K562 (cell line): ENCODE measurements around the gene FRMD3. TPM values are rescaled to one million over a fixed set of nuclear protein-coding genes. Genes with fewer than 3 reads are reported as not detected.

Source experiments
- ATAC-seq: fragments of 200-7000 bp; cut with Tn5 transposase; 3 replicates; pipeline ENCODE4 v1.9.1; 2020; ENCODE audit warnings: moderate library complexity
- BruUV-seq: library from RNA; stranded (reverse); fragments of 400-500 nt; replicated peaks from 2 replicates; lab custom pipeline; 2021; lab: Mats Ljungman, UMichigan
- CTCF ChIA-PET: fragments of 300-600 bp; formaldehyde crosslinking; extraction: SDS; loops from one replicate; lab custom pipeline; 2021; ENCODE audit warnings: low intra/inter-chr PET ratio; lab: Yijun Ruan, JAX
- POLR2A ChIA-PET: fragments of 300-600, 350-650 bp; sonication (Branson Sonifier 250); formaldehyde crosslinking; extraction: SDS; loops from one replicate; lab custom pipeline; 2021; ENCODE audit warnings: antibody characterized with exemption, inconsistent platforms; lab: Yijun Ruan, JAX
- DNase-seq, 4 experiments: peaks; one replicate each; pipeline versions ENCODE4 v3.0.0 to v3.0.0-alpha.2; 2011 to 2018; ENCODE audit warnings: low spot score in 3 of 4, mixed read lengths in 3 of 4; ENCODE audit errors: extremely low read depth in 1 of 4
- FAIRE-seq: peaks from 2 replicates; lab custom pipeline; 2011; peaks lifted over from hg19 to GRCh38; lab: Jason Lieb, UNC
- H2AFZ ChIP-seq: 2 replicates; pipeline ENCODE4 v1.6.0; 2011; ENCODE audit warnings: low read depth, low read length, control low read depth, inconsistent platforms
- H3K27ac ChIP-seq: fragments of 200-600 bp; 3 replicates; pipeline ENCODE4 v1.8.0; 2011; ENCODE audit warnings: low read depth, mild to moderate bottlenecking, control low read depth, inconsistent platforms, low read length, moderate library complexity, mixed read lengths; ENCODE audit errors: extremely low read depth
- H3K27me3 ChIP-seq, 2 experiments: fragments of 300-600 bp in 1 of 2; 2 replicates in 1 of 2; 3 replicates in 1 of 2; pipeline versions ENCODE4 v1.6.0 to v1.8.0; 2011; ENCODE audit warnings: inconsistent platforms in 2 of 2, low read length in 2 of 2, mild to moderate bottlenecking in 1 of 2, mixed read lengths in 1 of 2, moderate library complexity in 1 of 2; ENCODE audit not compliant: control insufficient read depth in 2 of 2, insufficient read depth in 2 of 2
- H3K36me3 ChIP-seq: fragments of 300-600 bp; 3 replicates; pipeline ENCODE4 v1.8.0; 2011; ENCODE audit warnings: mild to moderate bottlenecking, low read length, inconsistent platforms; ENCODE audit not compliant: control insufficient read depth, insufficient read depth
- H3K4me1 ChIP-seq, 2 experiments: fragments of 200-600 bp in 1 of 2; replicated peaks in 1 of 2; 2 replicates in 1 of 2; 3 replicates in 1 of 2; pipeline versions ENCODE4 v1.5.1 to v1.8.0; 2011; ENCODE audit warnings: inconsistent platforms in 2 of 2, low read length in 2 of 2, mild to moderate bottlenecking in 1 of 2, mixed read lengths in 1 of 2, moderate library complexity in 1 of 2; ENCODE audit not compliant: control insufficient read depth in 2 of 2, insufficient read depth in 2 of 2
- H3K4me2 ChIP-seq: 2 replicates; pipeline ENCODE4 v1.6.1; 2011; ENCODE audit warnings: low read length, control low read depth, inconsistent platforms, mixed read lengths; ENCODE audit not compliant: insufficient read depth
- H3K4me3 ChIP-seq: fragments of 200-600 bp; sonication (generic), shearing (Covaris generic); 2 replicates; pipeline ENCODE4 v1.5.1; 2016; ENCODE audit warnings: control low read depth, inconsistent platforms
- H3K79me2 ChIP-seq: fragments of 200-600 bp; 3 replicates; pipeline ENCODE4 v1.8.0; 2011; ENCODE audit warnings: low read length, inconsistent platforms; ENCODE audit not compliant: control insufficient read depth, insufficient read depth
- H3K9ac ChIP-seq, 2 experiments: 2 replicates each; pipeline versions ENCODE4 v1.6.0 to v1.6.1; 2011; ENCODE audit warnings: low read depth in 2 of 2, low read length in 2 of 2, control low read depth in 1 of 2, inconsistent platforms in 1 of 2, mild to moderate bottlenecking in 1 of 2, mixed read lengths in 1 of 2; ENCODE audit not compliant: insufficient read depth in 1 of 2
- H3K9me1 ChIP-seq: one replicate; pipeline ENCODE4 v1.6.0; 2011; ENCODE audit warnings: inconsistent platforms, mild to moderate bottlenecking, low read length, moderate library complexity; ENCODE audit not compliant: control insufficient read depth, insufficient read depth
- H3K9me3 ChIP-seq: replicated peaks from 2 replicates; pipeline ENCODE4 v1.5.1; 2011; ENCODE audit warnings: low read depth, low read length, inconsistent platforms; ENCODE audit not compliant: control insufficient read depth, insufficient read depth
- H4K20me1 ChIP-seq: replicated peaks from 2 replicates; pipeline ENCODE4 v1.6.1; 2011; ENCODE audit warnings: low read length, inconsistent platforms, mixed read lengths; ENCODE audit not compliant: control insufficient read depth, insufficient read depth
- FOXA3 ChIP-seq, 2 experiments: fragments of 450-650 bp in 1 of 2; sonication (generic) in 1 of 2; formaldehyde crosslinking; IDR thresholded peaks in 1 of 2; conservative IDR thresholded peaks in 1 of 2; 2 replicates each; pipeline versions ENCODE4 v1.4.0 to v1.8.0; 2020 to 2022; ENCODE audit warnings: mild to moderate bottlenecking in 2 of 2, missing genetic modification reagents in 1 of 2
- ILK ChIP-seq: fragments of 450-650 bp; IDR thresholded peaks from 2 replicates; pipeline ENCODE4 v1.6.1; 2016; ENCODE audit warnings: missing genetic modification characterization, low read depth, mild to moderate bottlenecking, missing compliant biosample characterization, moderate library complexity, borderline replicate concordance
- L3MBTL2 ChIP-seq: fragments of 450-650 bp; IDR thresholded peaks from 2 replicates; pipeline ENCODE4 v1.6.1; 2016; ENCODE audit warnings: mild to moderate bottlenecking, moderate library complexity
- LEF1 ChIP-seq: fragments of 450-650 bp; IDR thresholded peaks from 2 replicates; pipeline ENCODE4 v1.6.1; 2016; ENCODE audit warnings: mild to moderate bottlenecking
- MCM3 ChIP-seq: fragments of 450-650 bp; IDR thresholded peaks from 2 replicates; pipeline ENCODE4 v1.6.1; 2016
- NUFIP1 ChIP-seq: fragments of 450-650 bp; IDR thresholded peaks from 2 replicates; pipeline ENCODE4 v1.6.1; 2018; ENCODE audit not compliant: partially characterized antibody
- PRPF4 ChIP-seq: fragments of 200-400 bp; formaldehyde crosslinking; IDR thresholded peaks from one replicate; pipeline ENCODE4 v1.6.1; 2017; ENCODE audit warnings: low read length, low read depth, mild to moderate bottlenecking; ENCODE audit not compliant: insufficient read depth, poor library complexity, severe bottlenecking
- whole genome bisulfite sequencing: fragments of 100-300 bp; shearing (Covaris generic); methylation state at CpG from one replicate; pipeline ENCODE4 v1.1.6; 2016; ENCODE audit warnings: low coverage, mixed read lengths; ENCODE audit not compliant: insufficient coverage; ENCODE audit errors: missing lambda C conversion rate; 5-methylcytosine and 5-hydroxymethylcytosine counted together
- in situ Hi-C: fragments of 300-500 bp; cut with MboI; formaldehyde crosslinking; loops from 4 replicates; pipeline ENCODE4 v1.15.0; 2018; ENCODE audit warnings: inconsistent platforms, mixed read lengths
- intact Hi-C: fragments of 100-400 bp; cut with micrococcal nuclease; formaldehyde crosslinking; loops from 2 replicates; pipeline ENCODE4 v1.14.2; 2022
- polyA plus RNA-seq, 8 experiments: library from polyadenylated mRNA; depleted of rRNA in 4 of 8; stranded (reverse) in 5 of 8; unstranded in 3 of 8; fragments of >200 nt; fragmentation: Nextera tagmentation in 2 of 8; fragmentation: Illumina TruSeq in 1 of 8; extraction: Ambion mirVana in 2 of 8; extraction: Trizol in 1 of 8; gene quantifications; 2 replicates each; pipeline versions ENCODE4 v1.2.1 to v1.2.3, GENCODE V29; 2011 to 2014; ENCODE audit warnings: inconsistent platforms in 1 of 8, missing spikeins in 1 of 8
- total RNA-seq, 7 experiments: library from RNA; depleted of rRNA in 6 of 7; stranded (reverse); fragments of >200 nt in 6 of 7; fragmentation: Illumina TruSeq in 2 of 7; extraction: Trizol in 2 of 7; gene quantifications; 2 replicates each; pipeline versions ENCODE4 v1.2.1 to v1.2.3, GENCODE V29; 2011 to 2021; ENCODE audit warnings: low replicate concordance in 1 of 7

FRMD3 gene
- total and polyA plus RNA-seq, 9 of the 15 experiments (the other 6 are each of a cell fraction or from before 2014, with no cell fraction given): 0.09 to 0.51 (median 0.21) TPM

- ChIA-PET POLR2A (interaction anchor here (0.5 kb wide), 1 partner anchor 621 kb away, joined by 3 read pairs; no protein-coding TSS in a partner anchor), CTCF (no interaction called here)
- TF ChIP-seq LEF1 (no peak), L3MBTL2 (no peak), ILK (tag) (no peak), NUFIP1 (no peak), MCM3 (no peak), PRPF4 (no peak), FOXA3 (CRISPR knock-in tag; conservative IDR thresholded peaks at IDR 0.05 in 1 of 2, IDR thresholded peaks at IDR 0.05 in 1 of 2) (no peak)
- ATAC-seq (no peak), FAIRE-seq (no peak), DNase-seq (no peak)
- Histone ChIP-seq H3K9me1 (no peaks in the 10 kb centered on the region), H3K27me3 (no peaks in the 10 kb centered on the region), H3K4me2 (no peak overlapping the region), H3K27ac (no peak overlapping the region), H3K4me3 (no peak overlapping the region), H3K9ac (no peak overlapping the region), H2AFZ (no peak overlapping the region), H4K20me1 (no peaks in the 10 kb centered on the region), H3K4me1 (no peaks in the 10 kb centered on the region), H3K9me3 (no peaks in the 10 kb centered on the region), H3K36me3 (no peaks in the 10 kb centered on the region), H3K79me2 (no peaks in the 10 kb centered on the region)
- in situ Hi-C loops: no loop called here
- intact Hi-C loops: no loop called here
- BruUV-seq: no TSS peak
- 0% methylated on average over 3 of the region's 5 CpGs for WGBS
These were observed 64.7 kb downstream of the FRMD3 start for GRCh38 chr9:83473488-83473971.
